HG03342 (cell line): Measurements from ENCODE around the gene TRIM33.
A peak's percentile ranks its signal among the peaks of the same experiment; 100 is the strongest.

Source experiments
- ATAC-seq: cut with Tn5 transposase; IDR thresholded peaks from one replicate; pipeline ENCODE4 v1.9.1; 2021; ENCODE audit warnings: mild to moderate bottlenecking, moderate library complexity; ENCODE audit not compliant: unreplicated experiment

The TRIM33 gene

DNA sequence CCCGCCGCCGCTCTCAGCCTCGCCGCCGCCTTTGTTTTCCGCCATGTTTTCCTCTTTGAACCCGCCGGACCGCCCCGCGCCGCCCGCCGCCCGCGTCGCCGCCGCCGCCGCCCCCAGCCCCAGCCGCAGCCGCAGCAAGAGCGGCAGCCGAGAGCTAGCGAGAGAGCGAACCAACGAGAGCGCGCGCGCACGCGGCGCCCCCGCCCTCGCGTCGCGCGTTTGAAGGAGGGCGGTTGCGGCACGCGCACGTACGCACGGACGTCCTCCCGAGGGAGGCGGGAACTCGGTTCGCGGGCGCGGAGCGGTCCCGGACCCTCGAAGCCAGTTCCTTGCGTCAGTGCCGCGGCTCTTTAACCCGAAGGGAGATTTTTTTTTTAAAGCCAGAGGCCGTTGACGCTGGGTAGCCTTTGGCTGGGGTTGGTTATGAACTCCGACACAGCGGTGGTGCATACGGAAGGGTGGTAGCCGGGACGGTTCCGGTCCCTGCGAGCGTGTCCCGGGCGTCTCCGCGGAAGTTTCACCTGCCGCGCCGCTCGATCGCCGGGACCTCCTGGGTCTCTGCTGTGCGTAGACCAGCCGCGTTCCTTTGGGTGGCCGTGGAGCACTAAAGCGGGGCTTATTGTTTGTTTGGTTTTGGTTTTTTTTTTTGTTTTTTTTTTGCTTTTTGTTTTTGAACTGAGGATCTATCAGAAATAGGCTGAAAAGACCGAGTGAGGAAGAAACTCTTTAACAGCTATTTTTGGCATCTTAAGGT, at the start of gene TRIM33:
Gene TRIM33, minus strand, starts transcription at position 172 of the 754 bp plus-strand sequence. Its CDS starts 127 bp downstream, at position 45.
- peak; percentile 70 for ATAC-seq

DNA sequence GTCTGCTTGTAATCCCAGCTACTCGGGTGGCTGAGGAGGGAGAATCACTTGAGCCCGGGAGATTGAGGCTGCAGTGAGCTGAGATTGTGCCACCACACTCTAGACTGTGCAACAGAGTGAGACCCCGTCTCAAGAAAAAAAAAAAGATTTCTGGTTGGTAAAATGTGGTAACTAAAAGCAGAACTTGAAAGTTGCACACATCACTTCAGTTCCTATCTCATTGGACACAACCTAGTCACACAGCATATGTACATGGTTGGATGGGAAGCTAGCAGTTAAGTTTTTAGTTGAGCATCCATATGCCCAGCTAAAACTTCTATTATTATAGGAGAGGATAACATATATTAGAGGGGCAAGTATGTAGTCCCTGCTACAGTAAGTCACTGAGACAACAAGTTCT, 48.4 kb upstream of the TRIM33 start:
- ATAC-seq, result no peak

DNA sequence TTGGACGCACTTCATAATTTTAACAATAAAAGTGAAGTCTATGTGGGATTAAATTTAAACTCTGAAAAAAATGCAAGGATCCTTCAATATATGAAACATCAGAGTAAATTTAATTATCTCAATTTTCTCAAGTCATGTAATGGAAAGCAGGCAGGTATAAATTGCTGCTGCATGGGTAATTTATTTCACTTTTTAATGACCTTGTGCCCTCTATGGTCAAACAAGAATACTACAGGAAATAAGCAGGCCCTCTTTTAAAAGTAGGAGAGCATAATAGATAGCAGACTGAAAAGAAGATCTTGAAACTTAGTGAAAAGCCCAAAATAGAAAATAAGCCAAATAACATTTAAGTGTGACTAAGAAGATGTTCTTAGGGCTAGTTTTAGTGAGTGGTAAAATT, 47.5 kb upstream of the TRIM33 start:
- peak; percentile 56 for ATAC-seq

DNA sequence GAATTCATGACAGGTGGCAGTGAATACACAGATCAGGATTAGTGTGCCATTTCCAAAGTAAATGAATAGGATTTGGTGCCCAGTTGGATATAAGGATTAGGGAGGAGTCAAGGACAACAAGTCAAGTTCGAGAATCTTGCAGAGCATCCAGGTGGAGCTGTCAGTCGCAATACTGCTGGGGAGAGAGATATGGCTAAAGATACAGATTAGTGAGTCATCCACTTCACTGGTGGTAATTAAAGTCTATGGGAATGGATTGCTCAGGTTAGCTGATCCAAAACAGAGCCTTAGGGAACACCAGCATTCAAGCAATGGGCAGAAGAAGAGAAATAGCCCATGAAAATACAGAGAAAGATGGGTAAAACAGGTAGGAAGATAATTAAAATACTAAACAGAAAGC, 43.6 kb upstream of the TRIM33 start:
- no peak for ATAC-seq

DNA sequence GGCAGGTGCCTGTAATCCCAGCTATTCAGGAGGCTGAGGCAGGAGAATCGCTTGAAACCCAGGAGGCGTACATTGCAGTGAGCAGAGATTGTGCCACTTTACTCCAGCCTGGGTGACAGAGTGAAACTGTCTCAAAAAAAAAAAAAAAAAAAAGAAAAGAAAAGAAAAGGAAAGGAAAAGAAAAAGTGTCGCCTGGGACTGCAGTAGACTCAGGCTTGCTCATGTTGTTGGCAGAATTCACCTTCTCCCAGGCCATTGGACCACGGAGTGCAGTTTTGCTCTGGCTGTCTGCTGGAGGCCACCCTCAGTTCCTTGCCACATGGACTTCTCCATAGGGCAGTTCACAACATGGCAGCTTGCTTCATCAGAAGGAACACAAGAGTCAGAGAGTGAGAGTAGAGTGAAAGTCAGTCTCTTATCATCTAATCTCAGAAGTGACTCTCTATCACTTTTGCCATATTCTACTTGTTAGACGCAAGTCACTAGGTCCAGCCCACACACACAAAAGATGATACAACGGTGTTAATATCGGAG, 41.2 kb upstream of the TRIM33 start:
- ATAC-seq, result no peak

DNA sequence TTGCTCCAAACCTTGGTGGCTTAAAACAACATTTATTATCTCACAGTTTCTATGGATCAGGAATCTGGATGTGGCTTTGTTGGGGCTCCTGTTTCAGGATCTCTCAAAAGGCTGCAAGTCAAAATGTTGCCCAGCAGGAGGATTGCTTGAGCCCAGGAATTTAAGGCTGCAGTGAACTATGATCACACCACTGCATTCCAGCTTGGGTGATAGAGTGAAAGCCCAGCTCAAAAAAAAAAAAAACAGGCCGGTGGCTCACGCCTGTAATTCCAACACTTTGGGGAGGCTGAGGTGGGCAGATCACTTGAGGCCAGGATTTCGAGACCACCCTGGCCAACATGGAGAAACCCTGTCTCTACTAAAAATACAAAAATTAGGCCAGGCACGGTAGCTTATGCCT, 40.4 kb upstream of the TRIM33 start:
- ATAC-seq, result no peak

DNA sequence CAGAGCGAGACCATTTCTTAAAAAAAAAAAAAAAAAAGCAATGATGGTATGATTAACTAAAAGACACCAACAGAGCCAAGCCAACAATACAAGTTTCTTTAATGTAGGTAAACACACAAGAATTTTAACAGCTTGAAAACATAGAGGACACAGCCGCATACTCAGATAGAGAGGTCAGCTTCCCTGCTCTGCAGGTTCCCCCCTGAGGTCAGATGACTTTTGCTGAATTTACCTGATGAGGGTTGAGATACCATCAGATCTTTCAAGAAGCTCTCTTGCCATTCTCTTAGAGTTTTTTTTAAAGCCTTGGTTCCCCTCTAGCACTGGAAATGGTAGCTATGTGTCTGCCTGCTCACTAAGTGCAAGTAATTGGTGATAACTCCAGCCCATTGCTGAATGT, 39.3 kb upstream of the TRIM33 start:
- no peak for ATAC-seq

DNA sequence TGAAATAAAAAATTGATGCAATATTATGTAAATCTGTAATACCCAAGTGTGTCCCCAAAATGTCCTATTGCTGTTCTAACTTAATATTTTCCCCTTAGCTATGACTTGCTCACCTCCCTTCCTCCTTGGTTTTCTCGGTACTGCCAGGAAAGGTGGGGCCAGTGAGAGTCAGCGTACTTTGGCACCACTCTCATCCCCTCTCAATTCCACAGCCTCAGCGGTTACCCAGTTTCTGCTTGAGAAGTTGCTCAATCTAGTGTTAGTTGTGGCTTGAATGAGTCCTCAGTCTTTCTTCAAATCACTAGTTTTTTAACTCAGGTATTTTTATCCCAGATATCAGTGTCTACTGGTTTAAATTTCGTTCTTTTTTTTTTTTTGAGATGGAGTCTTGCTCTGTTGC, 38.1 kb upstream of the TRIM33 start:
- ATAC-seq, result no peak

DNA sequence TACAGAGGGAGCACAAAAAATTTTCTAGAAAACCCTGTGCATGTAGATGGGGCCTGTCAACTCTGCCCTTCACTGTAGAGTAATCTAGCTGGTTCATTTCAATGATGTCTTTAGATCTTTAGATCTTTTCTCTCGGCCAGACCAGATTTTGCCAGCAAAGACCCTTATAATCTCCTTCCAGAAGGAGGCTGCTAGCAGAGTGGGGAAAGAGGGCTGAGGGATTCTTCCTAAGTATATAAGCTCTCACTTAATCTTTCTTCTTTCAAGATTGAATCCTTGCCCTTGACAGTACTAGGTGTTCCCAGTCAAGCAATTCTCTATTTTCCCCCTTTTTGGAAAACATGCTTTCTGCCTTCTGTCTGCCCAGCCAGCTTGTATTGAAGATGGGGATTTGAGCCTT, 36.1 kb upstream of the TRIM33 start:
- no peak for ATAC-seq

DNA sequence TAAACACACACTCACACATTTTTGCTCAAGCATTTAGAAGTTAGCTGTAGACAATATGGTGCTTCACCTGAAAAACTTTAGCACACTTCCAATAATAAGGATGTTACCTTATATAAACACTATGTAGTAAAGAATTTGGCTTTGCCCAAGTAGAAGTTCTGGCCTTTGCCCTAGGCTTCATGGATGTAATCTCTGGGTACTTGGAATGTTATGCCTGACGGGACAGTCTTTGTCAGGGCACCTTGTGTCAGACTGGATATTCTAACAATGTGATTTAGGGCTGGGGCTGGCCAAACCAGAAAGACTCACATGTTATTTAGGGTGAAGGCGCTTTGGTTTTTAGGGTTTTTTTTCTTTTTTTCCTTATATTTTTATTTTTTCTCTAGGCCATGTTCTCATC, 34.8 kb upstream of the TRIM33 start:
- no peak for ATAC-seq

DNA sequence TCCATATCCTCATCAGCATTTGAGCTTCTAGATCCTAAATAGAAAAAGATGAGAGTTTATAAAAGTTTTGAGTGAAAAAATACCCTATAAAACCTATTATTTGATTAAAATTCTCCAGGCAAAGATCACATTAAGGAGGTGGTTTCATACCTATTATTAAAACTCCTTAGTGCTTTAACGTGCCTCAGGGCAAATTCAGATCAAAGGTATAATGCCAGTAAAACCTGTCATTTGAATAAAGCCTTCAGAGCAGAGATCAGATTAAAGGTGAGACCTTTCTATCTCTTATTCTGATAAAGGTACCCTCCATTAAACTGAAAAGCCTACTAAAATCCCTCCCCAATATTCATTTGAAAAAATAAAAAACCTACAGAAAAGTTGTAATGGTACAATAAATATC, 34.3 kb upstream of the TRIM33 start:
- no peak for ATAC-seq

DNA sequence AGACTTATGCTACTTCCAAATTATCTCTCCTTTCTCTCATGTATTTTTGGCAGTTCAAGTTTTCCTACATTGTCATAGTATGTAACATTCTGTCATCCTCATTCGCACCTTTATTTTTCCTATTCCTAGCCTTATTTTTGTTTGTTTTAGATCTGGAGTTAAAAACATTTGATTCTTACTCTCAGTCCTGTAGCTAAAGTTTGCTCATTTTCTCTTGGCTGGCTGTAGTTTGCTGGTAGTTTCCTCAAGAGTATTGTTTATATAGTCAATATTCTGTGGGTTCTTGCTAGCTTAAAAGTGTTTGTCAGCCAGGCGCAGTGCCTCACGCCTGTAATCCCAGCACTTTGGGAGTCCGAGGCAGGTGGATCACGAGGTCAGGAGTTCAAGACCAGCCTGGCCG, 29.8 kb upstream of the TRIM33 start:
- ATAC-seq, result no peak

DNA sequence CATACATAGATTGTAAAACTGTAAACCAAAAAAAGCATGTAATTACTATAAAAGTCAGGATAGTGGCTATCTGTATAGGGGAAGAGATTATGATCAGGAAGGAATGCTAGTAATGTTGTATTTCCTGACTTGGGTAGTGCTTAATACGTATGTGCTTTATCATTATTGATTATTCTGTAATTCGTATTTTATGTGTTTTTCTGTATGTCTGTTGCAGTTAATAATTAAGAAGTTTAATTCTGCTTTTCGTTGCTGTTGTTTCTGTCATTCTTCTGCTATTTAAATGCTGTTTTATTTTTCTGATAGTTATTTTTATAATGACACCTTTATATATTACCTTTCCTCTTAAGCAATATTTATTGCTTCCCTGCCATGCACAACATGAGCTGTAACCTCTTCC, 29.3 kb upstream of the TRIM33 start:
- ATAC-seq, result no peak

DNA sequence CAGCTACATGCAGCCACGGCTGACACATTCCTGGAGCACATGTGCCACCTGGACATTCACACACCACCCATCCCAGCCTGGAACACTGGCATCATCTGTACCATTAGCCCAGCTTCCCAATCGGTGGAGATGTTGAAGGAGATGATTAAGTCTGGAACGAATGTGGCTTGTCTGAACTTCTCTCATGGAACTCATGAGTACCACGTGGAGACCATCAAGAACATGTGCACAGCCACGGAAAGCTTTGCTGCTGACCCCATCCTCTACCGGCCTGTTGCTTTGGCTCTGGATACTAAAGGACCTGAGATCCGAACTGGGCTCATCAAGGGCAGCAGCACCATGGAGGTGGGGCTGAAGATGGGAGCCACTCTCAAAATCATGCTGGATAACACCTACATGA, 25.0 kb upstream of the TRIM33 start:
- no peak for ATAC-seq

DNA sequence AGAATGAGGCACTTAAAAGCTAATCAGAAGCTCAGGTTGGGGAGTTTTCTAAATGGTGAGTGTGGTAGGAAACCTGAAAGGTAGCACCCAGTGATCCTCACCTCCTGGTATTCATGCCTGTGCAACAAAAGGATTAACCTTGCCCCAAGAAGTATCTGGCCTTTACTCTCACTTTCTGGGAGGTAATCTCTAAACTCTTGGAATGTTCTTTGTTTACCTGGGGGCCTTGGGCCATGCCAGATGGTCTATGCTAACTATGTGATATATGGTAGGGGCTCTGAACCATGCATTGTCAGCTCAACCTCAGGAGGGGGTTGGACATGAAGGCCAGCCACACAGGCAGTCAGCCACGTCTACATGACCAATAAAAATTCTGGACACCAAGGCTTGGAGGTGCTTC, 24.4 kb upstream of the TRIM33 start:
- ATAC-seq, result no peak

DNA sequence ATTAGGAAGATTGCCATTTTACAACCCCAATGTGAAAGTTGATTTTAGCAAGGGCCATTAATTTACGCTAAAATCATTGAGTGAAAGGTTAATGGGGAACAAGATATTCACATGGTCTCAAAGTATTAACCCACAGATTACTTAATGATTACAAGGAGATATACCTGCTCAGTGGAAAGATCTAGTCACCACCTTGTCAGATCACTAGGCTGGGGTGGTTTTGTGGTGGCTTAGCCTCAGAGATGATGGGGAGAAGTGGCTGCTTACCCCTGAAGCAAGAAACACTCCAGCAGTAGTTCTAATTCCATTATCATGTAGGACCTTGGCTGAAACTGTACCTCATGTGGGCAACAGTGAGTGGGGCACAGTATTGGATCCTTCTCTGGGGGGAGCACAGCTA, 20.1 kb upstream of the TRIM33 start:
- ATAC-seq, result no peak

DNA sequence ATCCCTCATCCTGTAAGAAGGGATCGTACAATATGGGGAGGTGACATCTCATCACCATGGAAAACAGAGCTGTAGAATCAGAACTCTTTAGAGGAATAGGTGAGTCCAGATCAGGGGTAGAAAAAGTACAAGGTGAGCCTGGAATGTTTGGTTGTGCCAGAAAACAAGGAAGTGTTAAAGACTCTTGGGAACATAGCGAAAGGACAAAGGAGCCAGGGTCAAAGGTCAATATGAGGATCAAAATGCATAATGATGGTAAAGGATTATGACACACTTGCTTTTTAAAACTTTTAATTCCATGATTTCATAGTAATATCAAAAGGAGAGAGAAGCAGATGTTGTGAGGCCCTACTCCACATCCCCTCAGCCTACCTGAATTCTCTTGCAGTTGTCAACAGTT, 19.2 kb upstream of the TRIM33 start:
- ATAC-seq, result no peak

DNA sequence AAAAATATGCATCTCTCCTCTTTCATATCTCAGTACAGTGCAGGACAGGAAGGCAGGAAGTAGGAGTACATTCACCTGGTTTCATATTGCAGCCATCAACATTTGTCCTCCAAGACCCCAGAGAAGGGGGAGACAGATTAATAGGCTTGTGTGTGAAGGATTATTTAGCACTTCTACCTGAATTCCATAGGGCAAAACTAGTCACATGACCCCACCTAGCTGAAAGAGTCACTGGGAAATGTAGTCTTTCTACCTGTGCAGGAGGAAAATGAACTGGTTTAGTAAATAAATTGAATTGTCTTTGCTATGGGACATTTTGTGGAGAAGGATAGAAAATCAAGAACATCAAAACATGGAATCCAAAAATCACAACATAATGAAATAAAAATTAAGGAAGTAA, 13.9 kb upstream of the TRIM33 start:
- no peak for ATAC-seq

DNA sequence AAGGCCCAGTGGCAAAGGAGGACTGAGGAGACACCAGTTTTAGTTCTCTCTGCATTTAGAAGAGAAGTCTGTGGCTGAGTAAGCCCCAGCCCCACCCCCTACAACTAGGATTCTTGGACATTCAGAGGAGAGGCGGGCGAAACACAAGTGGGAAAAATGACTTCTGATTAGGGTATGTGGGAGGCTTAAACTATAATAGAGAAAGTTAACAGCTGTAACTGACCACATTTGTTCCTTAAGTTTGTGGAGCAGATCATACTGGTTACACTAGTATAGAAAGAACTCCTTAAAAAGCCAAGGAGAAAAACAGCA, 11.2 kb upstream of the TRIM33 start:
- no peak for ATAC-seq

DNA sequence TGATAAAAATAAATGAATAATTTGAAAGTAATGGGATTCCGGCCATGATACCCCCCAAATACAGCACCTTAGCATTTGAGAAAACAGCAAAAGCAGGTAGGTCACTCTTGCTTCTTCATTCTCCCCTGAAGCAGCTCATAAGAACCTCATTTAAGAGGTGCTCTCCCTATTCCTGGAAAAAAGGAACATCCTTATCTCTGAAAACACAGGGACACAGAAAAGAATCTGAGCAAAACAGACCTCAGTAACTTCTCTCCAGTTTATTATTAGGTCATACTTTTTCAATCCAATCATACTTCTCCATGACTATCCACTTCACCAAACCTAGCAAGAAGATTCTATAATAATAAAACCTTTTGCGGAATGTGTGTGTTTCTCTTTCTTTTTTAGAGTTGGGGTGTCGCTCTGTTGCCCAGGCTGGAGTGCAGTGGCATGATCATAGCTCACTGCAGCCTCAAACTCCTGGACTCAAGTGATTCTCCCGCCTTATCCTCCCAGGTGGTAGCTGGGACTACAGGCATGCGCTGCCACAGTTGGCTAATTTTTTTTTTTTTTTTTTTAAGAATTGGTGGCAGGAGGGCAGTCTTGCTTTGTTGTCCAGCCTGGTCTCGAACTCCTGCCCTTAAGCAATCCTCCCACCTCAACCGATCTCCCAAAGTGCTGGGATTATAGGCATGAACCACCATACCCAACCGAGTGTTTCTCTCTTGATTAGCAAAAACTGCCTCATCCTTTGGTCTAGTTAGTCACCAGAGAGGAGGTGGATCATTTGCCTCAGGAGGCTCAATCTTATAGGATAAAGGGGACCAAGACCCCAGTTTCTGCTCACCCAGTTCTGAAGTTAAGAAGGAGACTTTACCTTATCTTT, 10.6 kb upstream of the TRIM33 start:
- ATAC-seq, result no peak

DNA sequence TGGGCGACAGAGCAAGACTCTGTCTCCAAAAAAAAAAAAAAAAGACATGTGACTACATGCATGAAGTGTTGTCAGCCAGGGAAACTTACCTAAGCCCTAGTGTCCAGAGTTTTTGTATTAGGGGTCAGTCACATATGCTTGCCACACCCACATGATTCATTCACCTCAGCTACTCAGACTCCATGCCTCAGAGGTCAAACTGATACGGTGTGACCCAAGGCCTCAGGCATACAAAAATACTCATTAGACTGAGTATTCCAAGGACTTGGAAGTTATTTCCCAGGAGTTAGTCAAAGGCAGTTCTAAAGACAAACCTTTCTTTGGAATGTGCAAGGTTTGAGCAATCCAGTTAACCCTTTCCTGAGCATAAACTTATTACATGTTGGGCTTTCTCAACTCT, 6.3 kb upstream of the TRIM33 start:
- ATAC-seq, result no peak

DNA sequence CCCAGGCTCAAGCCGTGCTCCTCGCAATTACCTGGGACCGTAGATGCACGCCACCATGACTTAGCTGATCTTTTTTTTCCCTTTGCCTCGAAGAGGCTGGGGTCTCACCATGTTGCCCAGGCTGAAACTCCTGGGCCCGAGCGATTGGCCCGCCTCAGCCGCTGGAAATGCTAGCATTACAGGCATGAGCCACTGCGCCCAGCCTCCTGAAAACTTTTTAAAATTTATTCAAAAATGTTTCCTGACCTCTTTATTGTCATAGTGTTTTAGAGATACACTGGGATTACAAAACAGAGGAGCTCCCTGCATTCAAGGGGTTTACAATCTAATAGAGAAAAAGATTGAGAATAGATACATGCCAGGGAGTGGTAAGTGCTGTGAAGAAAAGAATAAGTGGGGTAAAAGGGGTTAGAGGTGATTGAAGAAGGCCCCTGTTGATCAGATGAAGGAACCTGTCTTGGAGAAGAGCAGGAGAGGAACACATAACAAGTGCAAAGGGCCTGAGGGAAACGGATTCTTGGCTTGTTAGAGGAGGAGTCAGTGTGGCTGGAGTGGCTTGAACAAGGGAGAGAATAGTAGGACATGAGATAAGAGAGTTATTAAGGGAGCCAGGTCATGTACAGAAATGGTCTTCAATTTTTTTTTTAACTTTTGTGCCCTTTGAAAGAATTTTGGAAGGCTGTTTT, 1.7 kb upstream of the TRIM33 start:
- no peak for ATAC-seq
